Activated T-cell treated with anti-CD3 and anti-CD28 coated beads for 24 hours (primary cell): ENCODE results near the gene RNF8.

Experiments used
- DNase-seq: peaks from one replicate; pipeline ENCODE4 v3.0.0-alpha.2; 2020; ENCODE audit warnings: low read depth

RNF8 gene

GRCh38 chr6:37359039-37359438, 5.3 kb downstream of the RNF8 start:
- no peak for DNase-seq

- DNase-seq: no peak
These were observed 8.5 kb downstream of the RNF8 start for GRCh38 chr6:37362101-37362828.

GRCh38 chr6:37365791-37366190, 12.0 kb downstream of the RNF8 start:
- no peak for DNase-seq

GRCh38 chr6:37366910-37367309, 13.1 kb downstream of the RNF8 start:
- DNase-seq: no peak

GRCh38 chr6:37368961-37369320, 15.2 kb downstream of the RNF8 start:
- DNase-seq: no peak

- no peak for DNase-seq
These were observed 15.8 kb downstream of the RNF8 start for GRCh38 chr6:37369321-37370201.

- no peak for DNase-seq
These were observed 17.6 kb downstream of the RNF8 start for GRCh38 chr6:37371154-37372083.

GRCh38 chr6:37372116-37372515, 18.3 kb downstream of the RNF8 start:
- no peak for DNase-seq

- DNase-seq: no peak
These were observed 20.2 kb downstream of the RNF8 start for GRCh38 chr6:37373822-37374471.

GRCh38 chr6:37375376-37375775, 21.6 kb downstream of the RNF8 start:
- no peak for DNase-seq

GRCh38 chr6:37376078-37376743, 22.4 kb downstream of the RNF8 start:
- no peak for DNase-seq

- DNase-seq: no peak
These were observed 27.8 kb downstream of the RNF8 start for GRCh38 chr6:37381579-37381978.

- no peak for DNase-seq
These were observed 29.4 kb downstream of the RNF8 start for GRCh38 chr6:37382994-37383765.

GRCh38 chr6:37388578-37388977, 34.8 kb downstream of the RNF8 start:
- DNase-seq: no peak

GRCh38 chr6:37389857-37390256, 36.1 kb downstream of the RNF8 start:
- DNase-seq: no peak

GRCh38 chr6:37391120-37391519, 37.3 kb downstream of the RNF8 start:
- DNase-seq: no peak

GRCh38 chr6:37392821-37393220, 39.0 kb downstream of the RNF8 start:
- DNase-seq: no peak

- DNase-seq: no peak
These were observed 39.7 kb downstream of the RNF8 start for GRCh38 chr6:37393381-37393929.

- DNase-seq: no peak
These were observed 42.9 kb downstream of the RNF8 start for GRCh38 chr6:37396571-37397180.

- no peak for DNase-seq
These were observed 45.3 kb downstream of the RNF8 start for GRCh38 chr6:37399131-37399530.
